ENCODE results near the gene LRCOL1. TPM values are rescaled to one million over a fixed set of nuclear protein-coding genes. Genes with fewer than 3 reads are reported as not detected.

The LRCOL1 gene
- total and polyA plus RNA-seq, 7 donors, result 0.13 to 0.32 TPM; not detected in 5

- H3K27ac ChIP-seq, result no peak overlapping the region
- no peak for TF ChIP-seq CTCF (IDR thresholded peaks at IDR 0.05)
- intact Hi-C loops (cut with DNase I), result no loop called here
- H3K27me3 ChIP-seq (ENCODE audit: insufficient read depth in 3 of 3, low read length in 2 of 3), result no peaks in the 10 kb centered on the region
- H3K4me3 ChIP-seq, result peak overlapping the region; percentile 41
- H3K36me3 ChIP-seq (ENCODE audit: insufficient read depth in 1 of 2, low read depth in 1 of 2), result peaks cover 0 to 40% of the 10 kb centered on the region in 2 donors
- H3K9me3 ChIP-seq, result no peaks in the 10 kb centered on the region
- no peaks in the 10 kb centered on the region for H3K4me1 ChIP-seq
- WGBS, 3 donors, result 70 to 84% (median 75%) methylated on average over 46 to 89 of the region's 89 CpGs
- ATAC-seq (no peak), DNase-seq (peak in 1 of 2 donors; percentile 17)
These were observed 27.6 kb downstream of the LRCOL1 start for GRCh38 chr12:132582582-132583410.

GRCh38 chr12:132582058-132582420, 28.3 kb downstream of the LRCOL1 start:
- Histone ChIP-seq H3K4me3 (no peak overlapping the region), H3K9me3 (no peaks in the 10 kb centered on the region), H3K27ac (no peak overlapping the region), H3K4me1 (no peaks in the 10 kb centered on the region), H3K27me3 (ENCODE audit: insufficient read depth in 3 of 3, low read length in 2 of 3) (no peaks in the 10 kb centered on the region), H3K36me3 (ENCODE audit: insufficient read depth in 1 of 2, low read depth in 1 of 2) (peaks cover 0 to 48% of the 10 kb centered on the region in 2 donors)
- intact Hi-C loops (cut with DNase I), result no loop called here
- no peak for TF ChIP-seq CTCF (IDR thresholded peaks at IDR 0.05)
- peak in 1 of 4 donors; percentile 34 for ATAC-seq
- 64 to 70% (median 70%) methylated on average over 15 to 24 of the region's 24 CpGs for WGBS, 3 donors
- peak in 1 of 2 donors; percentile 48 for DNase-seq

GRCh38 chr12:132581348-132582057, 28.9 kb downstream of the LRCOL1 start:
- H3K36me3 ChIP-seq (ENCODE audit: insufficient read depth in 1 of 2, low read depth in 1 of 2), result peaks cover 0 to 53% of the 10 kb centered on the region in 2 donors
- no peaks in the 10 kb centered on the region for H3K4me1 ChIP-seq
- H3K27ac ChIP-seq, result no peak overlapping the region
- no peaks in the 10 kb centered on the region for H3K9me3 ChIP-seq
- H3K27me3 ChIP-seq (ENCODE audit: insufficient read depth in 3 of 3, low read length in 2 of 3), result no peaks in the 10 kb centered on the region
- 80 to 87% (median 83%) methylated on average over 15 to 17 of the region's 17 CpGs for WGBS, 3 donors
- ATAC-seq (no peak), DNase-seq (peak in 1 of 2 donors; percentile 13)
- TF ChIP-seq CTCF (IDR thresholded peaks at IDR 0.05), result no peak
- no peak overlapping the region for H3K4me3 ChIP-seq
- intact Hi-C loops (cut with DNase I), result no loop called here

GRCh38 chr12:132580701-132581292, 29.6 kb downstream of the LRCOL1 start:
- DNase-seq (no peak), ATAC-seq (no peak)
- Histone ChIP-seq H3K36me3 (ENCODE audit: insufficient read depth in 1 of 2, low read depth in 1 of 2) (peaks cover 0 to 59% of the 10 kb centered on the region in 2 donors), H3K4me3 (no peak overlapping the region), H3K9me3 (no peaks in the 10 kb centered on the region), H3K27ac (no peak overlapping the region), H3K4me1 (no peaks in the 10 kb centered on the region), H3K27me3 (ENCODE audit: insufficient read depth in 3 of 3, low read length in 2 of 3) (no peaks in the 10 kb centered on the region)
- WGBS, 3 donors, result 91 to 92% (median 91%) methylated on average over 12 of the region's 12 CpGs
- no peak for TF ChIP-seq CTCF (IDR thresholded peaks at IDR 0.05)
- intact Hi-C loops (cut with DNase I), result no loop called here
